Activated CD4-positive, alpha-beta T cell treated with anti-CD3 and anti-CD28 coated beads, Interleukin-2, amount 10 ng/mL, durations not matched to agents 24 days and 14 days (primary cell): ENCODE results near the gene SPOCK3. TPM values are rescaled to one million over a fixed set of nuclear protein-coding genes. Genes with fewer than 3 reads are reported as not detected.
"Not testable (repeated sequence)": the region's sequence is repeated elsewhere in the genome, so short reads cannot be mapped to it uniquely, and the experiment has no call there.

Source experiments
- DNase-seq: peaks from one replicate; pipeline ENCODE4 v3.0.0; 2022
- H3K27ac Mint-ChIP-seq: one replicate; pipeline ENCODE4 v1.8.0; 2022; ENCODE audit warnings: mild to moderate bottlenecking, mixed read lengths
- H3K27me3 Mint-ChIP-seq: one replicate; pipeline ENCODE4 v1.8.0; 2022; ENCODE audit warnings: mixed read lengths
- H3K36me3 Mint-ChIP-seq: one replicate; pipeline ENCODE4 v1.8.0; 2022; ENCODE audit warnings: low read depth, mild to moderate bottlenecking, mixed read lengths
- H3K4me1 Mint-ChIP-seq: one replicate; pipeline ENCODE4 v1.8.0; 2021; ENCODE audit warnings: mixed read lengths
- H3K4me3 Mint-ChIP-seq: one replicate; pipeline ENCODE4 v1.8.0; 2022; ENCODE audit warnings: mild to moderate bottlenecking, moderate library complexity, mixed read lengths
- H3K9me3 Mint-ChIP-seq: one replicate; pipeline ENCODE4 v1.8.0; 2021; ENCODE audit warnings: mixed read lengths
- intact Hi-C: fragments of 100-400 bp; cut with micrococcal nuclease; formaldehyde crosslinking; loops from one replicate; pipeline ENCODE4 v1.15.1; 2023
- total RNA-seq: library from RNA; stranded (reverse); gene quantifications from 2 replicates; pipeline ENCODE4 v1.2.3, GENCODE V29; 2022

SPOCK3 gene
- total RNA-seq, 1 donor from 2014 or later = not detected

DNA sequence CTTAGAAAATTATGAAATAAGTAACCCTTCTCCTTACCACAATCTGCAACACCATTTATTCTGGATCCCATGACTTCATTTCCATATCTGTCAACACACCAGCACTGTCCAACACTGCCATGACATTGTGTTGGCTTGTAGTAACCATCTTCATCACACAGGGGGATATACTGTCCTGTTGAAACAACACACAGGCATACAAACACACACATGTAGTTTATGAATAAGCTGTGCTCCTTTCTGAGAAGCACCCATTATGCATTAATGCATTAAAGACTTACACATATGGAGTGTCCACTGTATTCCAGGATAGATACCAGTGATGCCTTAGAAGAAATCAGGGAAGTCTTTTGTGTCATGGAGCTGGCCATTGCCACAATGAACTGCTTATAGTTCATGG lies 496.9 kb downstream of the SPOCK3 start:
- no peaks in the 10 kb centered on the region for H3K9me3 Mint-ChIP-seq
- H3K27ac Mint-ChIP-seq = no peak overlapping the region
- intact Hi-C loops = no loop called here
- H3K4me1 Mint-ChIP-seq = no peaks in the 10 kb centered on the region
- H3K4me3 Mint-ChIP-seq = no peak overlapping the region
- no peaks in the 10 kb centered on the region for H3K27me3 Mint-ChIP-seq
- DNase-seq = no peak
- H3K36me3 Mint-ChIP-seq = no peaks in the 10 kb centered on the region

DNA sequence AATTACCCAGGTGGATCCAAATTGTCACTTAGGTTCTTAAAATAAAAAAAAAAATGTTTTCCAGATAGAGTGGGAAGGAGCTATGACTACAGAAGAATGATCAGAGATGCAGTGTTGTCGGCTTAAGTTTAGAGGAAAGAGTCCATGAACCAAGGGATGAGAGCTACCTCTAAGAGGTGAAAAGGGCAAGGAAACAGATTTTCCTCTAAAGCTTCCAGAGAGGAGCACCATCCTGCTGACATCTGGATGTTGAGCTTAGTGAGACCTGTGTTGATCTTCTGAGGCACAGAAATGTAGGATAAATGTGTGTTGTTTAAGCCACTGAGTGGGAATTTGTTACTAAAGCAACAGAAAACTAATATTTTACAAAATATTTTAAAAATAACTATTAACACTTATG lies 498.7 kb downstream of the SPOCK3 start:
- Mint-ChIP-seq H3K36me3 (no peaks in the 10 kb centered on the region), H3K4me1 (no peaks in the 10 kb centered on the region), H3K27me3 (no peaks in the 10 kb centered on the region), H3K9me3 (no peaks in the 10 kb centered on the region), H3K4me3 (no peak overlapping the region), H3K27ac (no peak overlapping the region)
- intact Hi-C loops = no loop called here
- DNase-seq = no peak

DNA sequence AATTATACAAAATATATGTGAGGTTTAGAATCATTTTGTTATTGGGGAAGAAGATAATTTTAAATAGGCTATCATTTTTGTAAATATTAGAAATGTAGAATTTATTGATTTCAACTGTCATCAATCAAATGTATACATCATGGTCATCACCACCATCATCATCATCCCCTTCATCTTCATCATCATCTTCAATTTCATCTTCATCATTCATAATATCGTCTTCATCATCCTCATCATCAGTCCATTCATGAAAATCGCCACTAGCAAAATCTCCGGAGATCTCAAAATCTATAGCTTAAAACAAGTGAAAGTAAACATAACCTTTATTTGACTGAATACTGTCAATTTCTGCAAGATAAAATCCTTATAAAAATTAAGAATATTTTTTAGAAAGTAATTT lies 499.5 kb downstream of the SPOCK3 start:
- no peak for DNase-seq

DNA sequence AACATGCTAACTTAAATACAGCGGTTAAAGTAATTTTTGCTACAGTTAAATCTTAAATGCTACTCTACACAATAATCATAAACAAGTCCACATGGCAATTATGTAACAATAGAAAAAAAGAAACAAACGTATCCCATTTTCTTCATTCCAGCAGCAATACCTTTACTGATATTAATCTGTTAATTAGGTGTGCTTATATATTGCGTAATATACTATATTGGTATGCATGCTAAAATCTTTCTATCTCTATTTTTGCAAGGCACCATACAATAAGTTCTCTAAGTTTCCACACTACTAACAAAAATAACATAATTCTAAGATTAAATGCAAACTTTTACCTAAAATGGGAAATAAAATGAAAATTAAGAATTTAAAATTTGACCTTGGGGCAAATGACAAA lies 500.6 kb downstream of the SPOCK3 start:
- no peaks in the 10 kb centered on the region for H3K27me3 Mint-ChIP-seq
- H3K36me3 Mint-ChIP-seq = no peaks in the 10 kb centered on the region
- no peak overlapping the region for H3K4me3 Mint-ChIP-seq
- H3K4me1 Mint-ChIP-seq = no peaks in the 10 kb centered on the region
- intact Hi-C loops = no loop called here
- no peak overlapping the region for H3K27ac Mint-ChIP-seq
- no peak for DNase-seq
- no peaks in the 10 kb centered on the region for H3K9me3 Mint-ChIP-seq

More for the DNA sequence above, 499.5 kb downstream of the SPOCK3 start:
- intact Hi-C loops = no loop called here
- Mint-ChIP-seq H3K4me1 (no peaks in the 10 kb centered on the region), H3K4me3 (no peak overlapping the region), H3K27me3 (no peaks in the 10 kb centered on the region), H3K27ac (no peak overlapping the region), H3K36me3 (no peaks in the 10 kb centered on the region), H3K9me3 (no peaks in the 10 kb centered on the region)

DNA sequence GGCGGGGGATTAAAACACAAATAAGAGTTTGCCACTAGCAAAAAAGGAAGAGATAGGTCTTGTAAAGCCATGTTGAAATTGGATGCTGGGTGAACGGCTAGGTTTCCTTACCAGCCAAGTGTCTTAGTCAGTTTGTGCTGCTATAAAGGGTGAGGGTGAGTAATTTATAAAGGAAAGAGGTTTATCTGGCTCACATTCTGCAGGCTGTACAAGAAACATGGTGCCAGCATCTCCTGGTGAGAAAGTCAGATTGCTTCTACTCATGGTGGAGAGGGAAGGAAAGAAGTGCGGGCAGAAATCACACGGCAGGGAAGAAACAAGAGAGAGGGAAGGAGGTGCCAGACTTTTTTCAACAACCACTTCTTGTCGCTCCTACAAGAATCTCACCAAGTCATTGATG lies 507.5 kb downstream of the SPOCK3 start:
- no peak overlapping the region for H3K27ac Mint-ChIP-seq
- intact Hi-C loops = no loop called here
- no peaks in the 10 kb centered on the region for H3K36me3 Mint-ChIP-seq
- no peak overlapping the region for H3K4me3 Mint-ChIP-seq
- no peaks in the 10 kb centered on the region for H3K9me3 Mint-ChIP-seq
- DNase-seq = no peak
- no peaks in the 10 kb centered on the region for H3K27me3 Mint-ChIP-seq
- H3K4me1 Mint-ChIP-seq = no peaks in the 10 kb centered on the region

DNA sequence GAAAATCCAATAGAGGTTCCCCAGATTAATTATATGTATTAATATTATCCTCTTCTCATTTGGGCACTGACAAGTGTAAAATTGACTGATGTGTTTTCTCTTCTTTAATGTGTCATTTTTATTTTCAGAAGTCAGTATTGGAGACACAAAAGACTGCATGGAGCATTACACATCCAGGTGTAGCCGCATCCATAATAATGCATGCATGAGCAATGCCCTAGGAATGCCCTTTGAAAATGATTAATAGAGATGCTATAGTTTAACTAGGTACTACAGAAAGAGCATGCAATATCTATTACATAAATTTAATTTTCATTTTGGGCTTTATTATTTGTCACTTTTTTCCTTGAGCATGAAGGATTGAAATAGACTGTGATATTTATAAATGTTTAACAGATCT lies 509.9 kb downstream of the SPOCK3 start:
- no peak for DNase-seq
- Mint-ChIP-seq H3K27me3 (no peaks in the 10 kb centered on the region), H3K27ac (no peak overlapping the region), H3K4me3 (no peak overlapping the region), H3K36me3 (no peaks in the 10 kb centered on the region), H3K4me1 (no peaks in the 10 kb centered on the region), H3K9me3 (peaks cover 5% of the 10 kb centered on the region)
- intact Hi-C loops = no loop called here

DNA sequence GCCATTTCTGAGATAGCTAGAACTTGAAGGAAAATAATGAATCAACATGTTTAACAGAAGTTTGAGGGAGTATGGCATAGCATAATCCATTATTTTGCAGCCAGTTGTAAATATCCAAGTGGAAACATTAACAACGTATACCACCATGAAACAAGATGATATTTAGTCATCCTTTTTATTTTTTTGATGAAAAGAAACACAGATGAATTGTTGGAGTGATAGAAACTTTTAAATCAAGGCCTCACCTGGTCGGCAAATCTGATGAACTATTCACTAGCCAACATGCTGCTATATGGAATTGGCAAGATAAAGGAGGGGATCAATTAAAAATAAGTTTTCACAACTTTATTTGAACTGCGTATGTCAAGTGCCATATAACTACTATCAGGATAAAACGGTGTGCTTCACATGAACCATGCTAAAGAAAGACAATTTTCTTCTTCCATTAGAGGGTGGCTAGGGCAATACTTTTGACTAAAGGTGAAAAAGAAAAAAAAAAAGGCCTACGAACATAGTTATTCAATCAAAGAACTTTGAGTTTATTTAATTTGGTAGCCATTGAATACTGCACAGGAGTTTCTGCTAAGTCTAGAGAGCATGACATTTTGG lies 510.7 kb downstream of the SPOCK3 start:
- no peak overlapping the region for H3K4me3 Mint-ChIP-seq
- no peaks in the 10 kb centered on the region for H3K36me3 Mint-ChIP-seq
- intact Hi-C loops = no loop called here
- no peaks in the 10 kb centered on the region for H3K4me1 Mint-ChIP-seq
- H3K27ac Mint-ChIP-seq = no peak overlapping the region
- DNase-seq = no peak
- H3K9me3 Mint-ChIP-seq = peaks cover 7% of the 10 kb centered on the region
- no peaks in the 10 kb centered on the region for H3K27me3 Mint-ChIP-seq

DNA sequence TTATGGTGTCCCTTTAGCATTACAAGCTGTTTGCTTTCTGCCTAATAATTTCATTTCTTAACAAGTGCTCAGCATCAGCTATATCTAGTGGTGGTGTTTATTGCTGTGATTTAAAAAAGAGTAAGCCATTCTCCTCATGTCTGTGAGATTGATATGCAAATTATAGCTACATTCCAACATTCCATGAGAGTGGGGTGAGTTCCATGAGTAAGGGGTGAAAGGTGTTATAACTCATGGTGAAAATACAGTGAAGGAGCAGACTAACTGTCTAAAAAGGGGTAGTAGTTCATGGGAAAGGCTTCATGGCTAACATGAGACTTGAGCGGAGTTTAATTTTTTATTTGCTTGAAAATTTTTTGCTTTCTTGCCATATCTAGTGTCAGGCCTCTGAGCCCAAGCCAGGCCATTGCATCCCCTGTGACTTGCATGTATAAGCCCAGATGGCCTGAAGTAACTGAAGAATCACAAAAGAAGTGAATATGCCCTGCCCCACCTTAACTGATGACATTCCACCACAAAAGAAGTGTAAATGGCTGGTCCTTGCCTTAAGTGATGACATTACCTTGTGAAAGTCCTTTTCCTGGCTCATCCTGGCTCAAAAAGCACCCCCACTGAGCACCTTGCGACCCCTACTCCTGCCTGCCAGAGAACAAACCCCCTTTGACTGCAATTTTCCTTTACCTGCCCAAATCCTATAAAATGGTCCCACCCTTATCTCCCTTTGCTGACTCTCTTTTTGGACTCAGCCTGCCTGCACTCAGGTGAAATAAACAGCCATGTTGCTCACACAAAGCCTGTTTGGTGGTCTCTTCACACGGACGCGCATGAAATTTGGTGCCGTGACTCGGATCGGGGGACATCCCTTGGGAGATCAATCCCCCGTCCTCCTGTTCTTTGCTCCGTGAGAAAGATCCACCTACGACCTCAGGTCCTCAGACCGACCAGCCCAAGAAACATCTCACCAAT lies 518.3 kb downstream of the SPOCK3 start:
- H3K4me3 Mint-ChIP-seq, H3K36me3 Mint-ChIP-seq, DNase-seq, H3K27ac Mint-ChIP-seq, intact Hi-C loops, H3K4me1 Mint-ChIP-seq, H3K27me3 Mint-ChIP-seq: not testable (repeated sequence)
- H3K9me3 Mint-ChIP-seq = peaks cover 17% of the 10 kb centered on the region

DNA sequence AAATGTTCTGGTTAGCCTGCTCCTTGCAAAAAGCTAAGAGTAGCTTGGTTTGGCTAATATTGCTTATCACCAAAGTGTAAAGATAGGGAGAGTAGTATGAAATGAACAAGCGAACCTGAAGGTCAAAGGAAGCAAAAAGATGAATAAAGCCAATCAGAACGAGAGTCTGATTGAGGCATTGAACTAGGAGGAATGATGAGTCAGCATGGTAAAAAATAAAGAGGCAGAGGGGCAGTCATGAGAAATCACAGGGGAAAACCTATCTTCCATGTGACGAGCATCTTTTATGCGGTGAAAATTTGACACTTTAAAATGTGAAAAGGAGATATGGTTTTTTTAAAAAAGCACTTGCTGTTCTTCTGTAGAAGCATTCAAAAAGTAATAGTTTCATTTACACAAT lies 533.7 kb downstream of the SPOCK3 start:
- no peaks in the 10 kb centered on the region for H3K27me3 Mint-ChIP-seq
- DNase-seq = no peak
- H3K4me3 Mint-ChIP-seq = no peak overlapping the region
- H3K27ac Mint-ChIP-seq = no peak overlapping the region
- H3K36me3 Mint-ChIP-seq = no peaks in the 10 kb centered on the region
- no peaks in the 10 kb centered on the region for H3K4me1 Mint-ChIP-seq
- intact Hi-C loops = no loop called here
- H3K9me3 Mint-ChIP-seq = peaks cover 4% of the 10 kb centered on the region

DNA sequence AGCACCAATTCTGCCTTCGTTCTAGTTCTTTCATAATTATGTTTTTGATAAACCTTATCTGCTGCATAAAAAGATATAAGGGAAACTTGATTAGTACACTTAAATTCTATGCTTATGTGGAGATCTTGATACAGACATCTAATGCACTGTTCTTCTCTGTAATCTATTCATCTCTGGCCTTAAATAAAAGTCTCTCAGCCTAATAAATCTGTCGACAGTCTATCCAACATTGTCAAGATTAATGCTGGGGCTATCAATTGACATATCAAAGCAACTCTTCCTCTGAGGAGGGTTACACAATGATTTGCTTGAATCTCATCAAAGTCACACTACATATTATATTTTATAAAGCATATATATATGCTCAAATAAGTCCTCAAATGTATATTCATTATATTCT lies 545.5 kb downstream of the SPOCK3 start:
- intact Hi-C loops = no loop called here
- Mint-ChIP-seq H3K36me3 (no peaks in the 10 kb centered on the region), H3K4me3 (no peak overlapping the region), H3K27me3 (no peaks in the 10 kb centered on the region), H3K9me3 (no peaks in the 10 kb centered on the region), H3K27ac (no peak overlapping the region), H3K4me1 (no peaks in the 10 kb centered on the region)
- DNase-seq = no peak

DNA sequence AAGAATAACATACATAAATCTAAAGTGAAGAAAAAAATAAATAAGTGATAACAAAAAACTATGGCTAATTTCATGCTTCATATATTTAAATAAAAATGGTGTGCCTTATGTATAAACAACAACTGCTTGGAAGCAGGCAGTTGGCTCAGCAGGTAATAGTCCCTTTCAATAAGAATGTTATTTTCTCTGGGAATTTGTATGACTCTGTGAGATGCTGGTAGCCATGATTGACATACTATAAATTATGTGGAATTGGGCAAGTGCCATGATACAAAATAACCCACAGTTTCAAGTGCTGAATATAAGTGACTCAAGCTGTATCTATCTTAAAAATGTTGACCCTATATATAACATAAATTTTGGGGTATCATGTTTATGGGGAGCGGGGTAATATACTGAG lies 546.5 kb downstream of the SPOCK3 start:
- Mint-ChIP-seq H3K4me1 (no peaks in the 10 kb centered on the region), H3K36me3 (no peaks in the 10 kb centered on the region), H3K27me3 (no peaks in the 10 kb centered on the region), H3K9me3 (no peaks in the 10 kb centered on the region), H3K27ac (no peak overlapping the region), H3K4me3 (no peak overlapping the region)
- intact Hi-C loops = no loop called here
- no peak for DNase-seq
